GM18870 (cell line): ENCODE data around the gene MED12.
A peak's percentile ranks its signal among the peaks of the same experiment; 100 is the strongest.

ENCODE experiments used
- ATAC-seq: cut with Tn5 transposase; IDR thresholded peaks from one replicate; pipeline ENCODE4 v1.9.1; 2021; ENCODE audit warnings: moderate library complexity; ENCODE audit not compliant: unreplicated experiment

Gene MED12

DNA sequence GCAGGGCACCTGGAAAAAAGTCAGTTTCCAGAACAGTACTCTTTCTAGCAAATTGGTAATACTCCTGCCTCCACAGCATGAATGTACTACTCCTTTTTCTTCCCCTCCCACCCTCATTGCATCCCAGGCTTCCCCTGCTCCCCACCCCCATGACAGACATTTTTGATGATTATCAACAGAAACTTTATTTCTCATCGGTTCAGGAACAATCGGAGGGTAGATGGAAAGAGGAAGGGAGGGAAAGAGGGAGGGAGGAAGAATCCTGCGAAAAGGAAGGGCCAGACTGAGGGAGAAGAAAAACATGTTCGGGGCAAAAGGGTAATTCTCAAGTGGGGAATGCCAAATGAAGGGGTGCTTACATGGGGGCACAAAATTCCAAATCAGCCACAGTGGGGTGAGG, 11.2 kb upstream of the MED12 start:
- no peak for ATAC-seq

DNA sequence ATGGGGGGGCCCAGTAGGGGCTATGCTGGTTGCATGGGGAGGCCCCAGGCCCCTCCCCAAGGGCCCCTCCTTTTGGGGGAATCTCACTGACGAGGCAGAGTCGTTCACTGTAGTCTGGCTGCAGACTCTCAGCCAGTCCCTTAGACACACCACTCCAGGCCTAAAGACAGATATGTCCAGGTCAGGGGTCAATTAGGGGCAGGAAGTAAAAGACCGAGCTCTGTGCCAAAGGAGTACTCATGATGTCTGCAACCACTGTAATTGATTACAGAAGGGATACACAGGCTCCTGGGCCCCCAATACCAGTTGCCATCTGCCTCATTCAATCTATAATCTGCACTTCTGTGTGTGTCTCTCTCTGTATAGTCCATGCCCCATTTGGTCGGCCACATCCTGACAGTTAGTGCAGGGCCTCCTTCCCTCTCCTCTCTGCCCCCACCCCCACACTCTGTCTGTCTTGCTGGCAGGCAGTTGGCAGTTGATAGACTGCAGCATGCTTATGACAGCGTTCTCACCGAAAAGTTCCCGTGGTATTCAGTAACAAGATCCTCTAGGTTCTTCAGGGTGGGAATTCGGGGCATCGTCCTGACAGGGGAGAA, 10.5 kb upstream of the MED12 start:
- ATAC-seq: no peak

- no peak for ATAC-seq
Measured at GRCh38 chrX:71109051-71109450, 9.3 kb upstream of the MED12 start.

DNA sequence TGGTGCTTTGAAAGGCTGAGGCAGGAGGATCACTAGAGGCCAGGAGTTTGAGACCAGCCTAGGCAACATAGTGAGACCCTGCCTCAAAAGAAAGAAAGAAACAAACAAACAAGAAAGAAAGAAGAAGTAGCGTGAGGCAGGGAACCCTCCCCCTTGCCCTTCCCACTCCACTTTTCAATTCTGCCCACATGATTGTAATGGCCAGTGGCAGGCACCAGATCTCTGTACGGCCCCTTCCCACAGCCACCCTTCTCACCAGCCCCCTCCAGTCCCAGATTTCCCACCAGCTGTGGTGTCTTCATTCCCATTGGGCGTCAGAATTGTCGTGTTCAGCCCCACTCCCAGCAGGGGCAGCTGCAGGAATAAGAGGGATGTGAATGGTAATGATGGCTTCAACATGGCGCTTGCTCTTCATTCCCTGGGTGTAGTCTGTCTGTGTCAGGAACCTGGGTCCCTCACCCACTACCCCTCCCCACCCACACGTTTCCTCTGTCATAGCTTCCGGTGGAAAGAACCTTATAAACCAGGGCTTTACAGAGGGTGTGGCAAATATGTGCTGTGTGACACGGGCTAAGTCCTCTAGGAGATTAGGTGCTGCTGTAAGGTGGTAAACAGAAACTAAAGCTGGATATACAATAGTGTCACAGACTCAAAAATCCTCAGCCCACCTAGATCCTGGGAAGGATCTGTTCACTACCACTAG, 7.1 kb upstream of the MED12 start, which contains the start of gene IL2RG:
Gene IL2RG, minus strand, starts transcription at position 437 of the 703 bp plus-strand sequence. Its CDS starts 38 bp downstream, at position 399.
- ATAC-seq: peak; percentile 80

DNA sequence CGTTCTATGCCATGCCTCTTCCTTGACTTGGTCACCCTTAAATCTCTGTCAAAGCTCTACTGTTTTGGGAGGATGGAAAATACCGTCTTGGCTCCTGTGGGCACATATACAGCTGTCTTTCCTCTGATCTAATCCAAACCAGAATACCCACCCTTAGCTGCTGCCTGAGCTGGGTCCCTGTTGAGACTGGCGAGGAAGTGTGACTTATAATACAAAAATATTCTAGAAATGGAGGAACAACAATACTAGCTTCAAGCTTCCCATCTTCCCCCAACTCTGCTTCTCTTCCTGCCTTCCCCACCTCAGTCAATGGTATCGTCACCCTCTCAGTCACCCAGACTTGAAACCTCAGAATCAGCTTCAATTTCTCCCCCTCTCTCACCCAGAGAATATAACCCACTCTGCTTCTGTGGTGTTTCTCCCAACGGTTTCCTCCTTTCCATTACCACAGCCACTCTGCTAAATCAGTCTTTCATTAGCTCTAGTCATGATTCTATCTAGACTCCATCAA, 6.4 kb upstream of the MED12 start:
- ATAC-seq: peak; percentile 15

DNA sequence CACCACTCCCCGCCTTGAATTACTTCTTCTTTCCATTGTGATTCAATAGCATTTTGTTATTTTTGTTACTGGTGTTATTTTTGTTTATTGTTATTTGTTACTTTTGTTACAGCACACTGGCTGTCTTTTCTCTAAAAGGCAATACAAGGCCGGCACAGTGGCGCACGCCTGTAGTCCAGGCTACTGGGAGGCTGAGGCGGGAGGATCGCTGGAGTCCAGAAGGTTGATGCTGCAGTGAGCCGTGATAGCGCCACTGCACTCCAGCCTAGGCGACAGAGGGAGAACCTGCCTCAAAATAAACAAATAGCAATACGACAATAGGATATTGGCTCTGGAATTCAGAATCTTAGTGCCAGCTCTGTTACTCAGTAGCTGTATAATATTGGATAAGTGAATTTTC, 1.0 kb upstream of the MED12 start:
- no peak for ATAC-seq

DNA sequence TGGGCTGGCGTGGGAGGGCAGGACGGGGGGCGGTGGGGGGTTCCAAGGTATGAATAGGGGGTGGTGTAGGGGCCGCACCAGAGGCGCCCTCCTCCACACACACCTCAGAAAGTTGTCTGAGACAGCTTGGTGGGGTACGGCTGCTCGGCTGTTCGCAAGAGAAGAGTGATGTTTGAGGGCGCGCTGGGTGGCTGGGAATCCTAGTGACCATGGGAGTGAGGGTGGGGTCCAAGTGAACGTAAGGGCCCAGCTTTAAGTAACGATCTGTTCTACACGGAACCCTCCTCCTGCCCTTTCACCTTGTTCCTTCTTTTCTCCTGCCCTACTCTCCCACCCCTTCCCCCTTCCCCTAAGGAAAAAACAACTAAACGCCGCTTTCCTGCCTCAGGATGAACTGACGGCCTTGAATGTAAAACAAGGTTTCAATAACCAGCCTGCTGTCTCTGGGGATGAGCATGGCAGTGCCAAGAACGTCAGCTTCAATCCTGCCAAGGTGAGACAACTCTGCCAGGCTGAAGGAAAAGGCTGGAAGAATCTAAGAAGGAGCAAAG, 664 bp downstream of the MED12 start:
- ATAC-seq: no peak

GRCh38 chrX:71128166-71128833, 9.9 kb downstream of the MED12 start:
- ATAC-seq: no peak

DNA sequence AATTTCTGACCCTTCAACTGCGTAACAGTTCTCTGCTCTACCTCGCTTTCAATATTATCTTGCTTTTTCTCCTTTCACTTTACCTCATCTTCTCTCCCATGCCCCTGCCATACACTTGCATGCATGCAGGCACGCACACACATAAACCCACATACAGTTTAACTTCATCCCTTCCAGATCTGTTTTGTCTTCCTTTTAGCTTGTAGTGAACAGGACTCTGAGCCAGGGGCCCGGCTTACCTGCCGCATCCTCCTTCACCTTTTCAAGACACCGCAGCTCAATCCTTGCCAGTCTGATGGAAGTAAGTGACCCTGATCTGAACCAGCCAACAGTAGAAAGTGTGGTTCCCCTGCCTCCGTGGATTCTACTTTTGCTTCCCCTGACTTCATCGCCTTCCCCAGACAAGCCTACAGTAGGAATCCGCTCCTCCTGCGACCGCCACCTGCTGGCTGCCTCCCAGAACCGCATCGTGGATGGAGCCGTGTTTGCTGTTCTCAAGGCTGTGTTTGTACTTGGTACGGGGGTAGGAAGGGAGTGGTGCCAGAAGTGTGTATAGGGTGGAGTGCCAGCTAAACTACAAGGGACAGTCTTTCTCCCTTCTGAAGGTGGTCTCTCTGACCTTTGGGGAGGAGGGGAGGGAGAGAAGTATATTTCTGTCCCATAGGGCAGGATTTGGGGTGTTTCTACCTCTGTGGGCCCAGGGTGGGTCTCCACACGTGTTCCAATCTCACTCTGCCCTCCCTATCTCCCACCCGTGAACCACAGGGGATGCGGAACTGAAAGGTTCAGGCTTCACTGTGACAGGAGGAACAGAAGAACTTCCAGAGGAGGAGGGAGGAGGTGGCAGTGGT, 10.7 kb downstream of the MED12 start:
- ATAC-seq: peak; percentile 45

DNA sequence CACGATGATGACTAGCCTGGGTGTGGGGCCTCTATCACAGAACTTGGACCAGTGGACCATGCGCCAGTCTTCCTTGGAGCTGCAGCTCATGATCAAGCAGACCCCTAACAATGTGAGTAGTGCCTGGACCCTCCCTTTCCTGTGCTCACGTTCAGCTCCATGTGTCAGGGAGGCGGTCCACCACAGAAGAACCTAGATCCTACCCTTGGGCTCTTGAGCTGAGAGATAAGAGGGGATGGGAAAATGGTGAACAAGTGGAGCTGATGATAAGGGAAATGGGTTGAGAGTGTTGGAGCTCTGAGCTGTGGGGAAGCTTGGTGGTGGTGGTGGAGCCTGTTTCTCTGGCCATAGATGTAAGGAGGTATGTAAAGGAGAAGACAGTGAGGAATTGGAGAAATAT, 13.1 kb downstream of the MED12 start:
- no peak for ATAC-seq

DNA sequence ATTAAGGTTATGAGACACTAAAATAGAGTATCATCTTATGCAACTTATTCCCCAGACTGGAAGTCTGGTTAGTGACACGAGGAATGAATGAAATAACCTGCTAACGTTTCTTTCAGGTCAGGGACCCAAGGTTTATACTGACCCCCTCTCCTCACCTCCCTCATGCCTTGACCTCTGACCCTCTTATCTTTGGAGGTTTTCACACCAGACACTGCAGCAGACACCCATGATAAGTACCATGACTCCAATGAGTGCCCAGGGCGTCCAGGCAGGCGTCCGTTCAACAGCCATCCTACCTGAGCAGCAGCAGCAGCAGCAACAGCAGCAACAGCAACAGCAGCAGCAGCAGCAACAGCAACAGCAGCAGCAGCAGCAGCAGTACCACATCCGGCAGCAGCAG, 22.0 kb downstream of the MED12 start:
- no peak for ATAC-seq

DNA sequence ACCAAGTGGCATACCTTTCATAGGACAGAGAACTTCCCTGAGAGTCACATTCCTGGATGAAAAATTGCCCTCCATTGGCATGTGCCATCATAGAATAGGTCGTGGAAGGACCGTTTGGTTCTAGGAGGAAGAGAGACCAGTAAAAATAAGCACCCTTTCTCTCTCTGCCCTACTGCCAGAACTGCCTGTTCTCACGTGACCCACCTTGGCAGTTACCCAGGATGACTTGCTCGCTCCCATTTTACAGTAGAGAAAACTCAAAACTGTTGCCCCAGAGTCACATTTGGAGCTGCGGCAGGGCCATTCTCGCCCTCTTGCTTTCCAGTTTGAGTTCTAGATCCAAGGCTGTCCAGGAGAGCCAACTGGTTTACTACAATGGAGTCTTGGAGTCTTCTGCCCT, 25.1 kb downstream of the MED12 start:
- no peak for ATAC-seq

DNA sequence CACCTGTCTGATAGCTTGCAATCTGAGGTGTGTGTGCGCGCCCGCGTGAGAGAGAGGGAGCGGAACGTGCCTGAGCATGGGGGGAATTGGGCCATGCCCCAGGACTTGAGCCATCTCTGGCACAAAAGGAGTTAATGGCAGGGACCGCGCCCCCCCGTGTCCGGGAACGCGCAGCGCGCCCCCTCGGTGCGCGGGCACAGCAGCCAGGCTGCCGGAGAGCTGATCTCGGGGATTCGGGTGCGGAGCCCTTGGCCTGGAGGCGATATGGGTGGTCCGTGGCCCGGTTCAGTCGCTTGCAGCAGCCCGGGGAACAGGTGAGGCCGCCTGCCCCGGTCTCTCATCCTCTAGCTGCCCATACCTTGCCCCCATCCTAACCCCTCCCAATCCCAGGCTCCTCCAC, 26.3 kb downstream of the MED12 start, which contains the start of gene NLGN3:
Gene NLGN3, plus strand, starts transcription at position 191 of the 400 bp plus-strand sequence. CDS start 2,909 bp downstream, outside the sequence.
- no peak for ATAC-seq

- ATAC-seq: no peak
Measured at GRCh38 chrX:71147496-71148277, 29.3 kb downstream of the MED12 start.

- ATAC-seq: no peak
Measured at GRCh38 chrX:71148278-71148663, 29.9 kb downstream of the MED12 start.

DNA sequence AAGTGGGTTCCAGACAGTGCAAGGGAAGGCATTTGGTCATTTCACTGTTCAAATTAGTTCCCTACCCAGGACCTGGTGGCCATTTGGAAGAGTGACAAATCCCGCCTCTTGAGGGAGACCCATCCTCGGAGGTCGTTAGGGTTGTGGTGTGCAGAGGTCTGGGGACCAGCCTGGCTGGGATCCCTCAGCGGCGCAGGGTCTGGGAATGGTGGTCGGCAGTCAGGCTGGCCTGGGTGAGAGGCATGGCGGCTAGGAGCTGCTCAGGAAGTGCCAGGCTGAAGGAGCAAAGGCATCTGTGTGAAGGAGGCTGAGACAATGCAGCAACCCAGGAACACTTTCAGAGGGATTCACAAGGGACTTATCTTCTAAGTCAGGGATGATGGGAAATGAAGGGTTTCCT, 33.0 kb downstream of the MED12 start:
- ATAC-seq: no peak

GRCh38 chrX:71154196-71154595, 35.8 kb downstream of the MED12 start:
- ATAC-seq: no peak

DNA sequence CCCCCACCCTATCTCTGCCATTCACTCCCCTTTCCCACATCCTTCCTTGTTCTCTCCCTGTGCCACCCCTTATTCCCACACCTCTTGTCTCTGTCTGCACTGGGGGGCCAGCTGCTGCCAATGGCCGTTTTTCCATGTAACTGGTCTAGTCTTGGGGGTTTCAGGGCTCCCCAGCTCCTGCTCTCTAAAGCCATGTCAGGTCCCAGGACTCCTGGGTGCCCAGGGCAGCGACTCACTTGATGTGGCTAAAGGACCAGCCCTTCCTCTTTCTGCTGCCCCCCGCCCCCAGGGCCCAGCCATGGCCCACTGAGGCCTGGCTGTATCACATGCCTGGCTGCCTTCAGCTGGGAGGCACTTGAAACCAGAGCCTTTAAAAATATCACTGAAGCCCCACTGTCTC, 36.2 kb downstream of the MED12 start:
- ATAC-seq: no peak

- ATAC-seq: no peak
Measured at GRCh38 chrX:71158603-71159002, 40.2 kb downstream of the MED12 start.

DNA sequence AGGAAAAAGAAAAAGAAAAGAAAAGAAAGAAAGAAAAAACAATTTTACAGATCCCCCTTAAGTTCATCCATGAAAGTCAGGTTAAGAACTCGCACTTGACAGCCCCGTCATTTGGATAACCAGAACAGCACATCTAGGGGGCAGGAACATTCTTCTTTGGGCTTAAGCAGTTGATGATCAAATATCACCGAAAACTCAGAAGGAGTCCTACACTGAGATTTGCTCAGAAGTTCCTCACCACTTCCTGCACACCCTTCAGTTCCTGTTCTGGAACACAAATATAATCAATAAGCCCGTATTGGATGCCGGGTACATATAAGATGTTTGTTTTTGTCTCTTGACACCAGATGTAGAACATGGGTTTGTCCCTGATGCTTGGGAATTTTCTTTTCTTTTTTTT, 40.9 kb downstream of the MED12 start:
- no peak for ATAC-seq
